ENCODE results near the gene TMEM38A. TPM values are rescaled to one million over a fixed set of nuclear protein-coding genes. Genes with fewer than 3 reads are reported as not detected.
"Not testable (repeated sequence)": the region's sequence is repeated elsewhere in the genome, so short reads cannot be mapped to it uniquely, and the experiment has no call there.

The TMEM38A gene
- total RNA-seq, 1 donor from 2014 or later, result 3.5 TPM

- ATAC-seq (no peak), DNase-seq (ENCODE audit: low spot score) (no peak)
- intact Hi-C loops (cut with DNase I), result no loop called here
Observed at GRCh38 chr19:16722591-16722990, 61.7 kb downstream of the TMEM38A start.

GRCh38 chr19:16726916-16727315, 66.0 kb downstream of the TMEM38A start:
- DNase-seq (ENCODE audit: low spot score) (no peak), ATAC-seq (no peak)
- intact Hi-C loops (cut with DNase I), result no loop called here

GRCh38 chr19:16735650-16736266, 74.8 kb downstream of the TMEM38A start:
- DNase-seq (ENCODE audit: low spot score); ATAC-seq; intact Hi-C loops (cut with DNase I): not testable (repeated sequence)

GRCh38 chr19:16736709-16737108, 75.8 kb downstream of the TMEM38A start:
- intact Hi-C loops (cut with DNase I), result no loop called here
- ATAC-seq (no peak), DNase-seq (ENCODE audit: low spot score) (no peak)

GRCh38 chr19:16737911-16738310, 77.0 kb downstream of the TMEM38A start:
- ATAC-seq (no peak), DNase-seq (ENCODE audit: low spot score) (no peak)
- intact Hi-C loops (cut with DNase I), result no loop called here

GRCh38 chr19:16739546-16739945, 78.6 kb downstream of the TMEM38A start:
- DNase-seq (ENCODE audit: low spot score) (no peak), ATAC-seq (no peak)
- intact Hi-C loops (cut with DNase I), result no loop called here

Other genes starting within 250 kb of the TMEM38A start
- 50.6 TPM for gene EPS15L1, start 189.2 kb upstream of the TMEM38A start, total RNA-seq
- gene CALR3, start 165.0 kb upstream of the TMEM38A start, total RNA-seq, result not detected
- gene C19orf44, start 164.7 kb upstream of the TMEM38A start, total RNA-seq, result 11.2 TPM
- 36.9 TPM for gene CHERP, start 118.7 kb upstream of the TMEM38A start, total RNA-seq
- gene SLC35E1, start 88.7 kb upstream of the TMEM38A start, total RNA-seq, result 33.2 TPM
- gene MED26, start 32.9 kb upstream of the TMEM38A start, total RNA-seq, result 11.4 TPM
- 71.9 TPM for gene SMIM7, start 995 bp upstream of the TMEM38A start, total RNA-seq
- 0.22 TPM for gene NWD1, start 58.7 kb downstream of the TMEM38A start, total RNA-seq
- gene SIN3B, start 168.3 kb downstream of the TMEM38A start, total RNA-seq, result 84.8 TPM
- 2.5 TPM for gene F2RL3, start 227.9 kb downstream of the TMEM38A start, total RNA-seq

Measured in sciatic nerve (tissue), 2 donors.